ENCODE results near the gene TREH. TPM values are rescaled to one million over a fixed set of nuclear protein-coding genes. Genes with fewer than 3 reads are reported as not detected.

The TREH gene
- total RNA-seq, 3 donors from 2014 or later, result not detected

DNA sequence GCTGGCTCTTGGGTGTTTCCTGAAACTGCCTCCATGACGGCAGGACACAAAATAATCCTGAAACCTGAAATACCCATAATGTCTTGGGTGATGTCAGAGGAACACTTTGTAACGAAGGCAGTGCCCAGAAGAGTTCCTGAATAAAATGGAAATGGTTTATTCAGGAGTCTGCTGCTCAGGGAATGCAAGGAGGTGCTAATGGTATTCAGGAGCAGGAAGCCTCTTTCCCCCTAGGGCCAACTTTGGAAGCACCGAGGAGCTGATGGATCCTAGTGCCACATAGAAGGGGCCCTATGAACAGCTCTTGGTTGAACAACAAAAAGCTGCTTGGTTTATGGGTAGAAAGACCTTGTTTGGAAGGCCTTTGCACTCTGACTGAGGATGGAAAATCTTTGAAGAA lies 15.5 kb downstream of the TREH start:
- TF ChIP-seq, protein P1, sequence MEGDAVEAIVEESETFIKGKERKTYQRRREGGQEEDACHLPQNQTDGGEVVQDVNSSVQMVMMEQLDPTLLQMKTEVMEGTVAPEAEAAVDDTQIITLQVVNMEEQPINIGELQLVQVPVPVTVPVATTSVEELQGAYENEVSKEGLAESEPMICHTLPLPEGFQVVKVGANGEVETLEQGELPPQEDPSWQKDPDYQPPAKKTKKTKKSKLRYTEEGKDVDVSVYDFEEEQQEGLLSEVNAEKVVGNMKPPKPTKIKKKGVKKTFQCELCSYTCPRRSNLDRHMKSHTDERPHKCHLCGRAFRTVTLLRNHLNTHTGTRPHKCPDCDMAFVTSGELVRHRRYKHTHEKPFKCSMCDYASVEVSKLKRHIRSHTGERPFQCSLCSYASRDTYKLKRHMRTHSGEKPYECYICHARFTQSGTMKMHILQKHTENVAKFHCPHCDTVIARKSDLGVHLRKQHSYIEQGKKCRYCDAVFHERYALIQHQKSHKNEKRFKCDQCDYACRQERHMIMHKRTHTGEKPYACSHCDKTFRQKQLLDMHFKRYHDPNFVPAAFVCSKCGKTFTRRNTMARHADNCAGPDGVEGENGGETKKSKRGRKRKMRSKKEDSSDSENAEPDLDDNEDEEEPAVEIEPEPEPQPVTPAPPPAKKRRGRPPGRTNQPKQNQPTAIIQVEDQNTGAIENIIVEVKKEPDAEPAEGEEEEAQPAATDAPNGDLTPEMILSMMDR (IDR thresholded peaks at IDR 0.05), result no peak
- TF ChIP-seq POLR2AphosphoS5 (IDR thresholded peaks at IDR 0.05), result no peak
- no peak for TF ChIP-seq POLR2A (IDR thresholded peaks at IDR 0.05)
- H3K36me3 ChIP-seq, result no peaks in the 10 kb centered on the region
- H3K27ac ChIP-seq, result no peak overlapping the region
- peaks cover 4 to 7% of the 10 kb centered on the region in 2 donors for H3K4me1 ChIP-seq
- H3K4me3 ChIP-seq, result no peak overlapping the region
- DNase-seq (ENCODE audit: low spot score in 2 of 2), result no peak
- intact Hi-C loops (cut with DNase I; ENCODE audit: low total_unique reads), result no loop called here
- H3K9me3 ChIP-seq, result no peaks in the 10 kb centered on the region
- no peaks in the 10 kb centered on the region for H3K27me3 ChIP-seq

DNA sequence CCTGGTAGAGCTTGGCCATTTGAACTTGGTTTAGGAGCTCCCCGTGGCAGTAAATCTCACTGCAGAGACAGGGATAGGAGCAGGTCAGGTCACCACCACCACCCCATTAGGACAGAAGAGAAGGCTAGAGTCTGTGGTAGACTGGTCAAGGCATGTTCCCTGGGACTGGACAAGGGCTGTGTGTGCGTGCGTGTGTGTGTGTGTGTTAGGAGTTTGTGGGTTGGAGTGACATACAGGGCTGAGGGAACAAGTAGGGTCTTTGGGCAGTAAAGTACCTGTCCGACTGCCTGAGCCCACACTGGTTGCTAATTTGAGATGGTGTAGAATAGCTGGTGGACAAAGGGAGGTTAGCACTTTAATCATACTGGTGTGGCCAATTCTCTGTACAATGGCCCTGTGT lies 16.1 kb downstream of the TREH start:
- Histone ChIP-seq H3K4me3 (no peak overlapping the region), H3K36me3 (no peaks in the 10 kb centered on the region), H3K9me3 (no peaks in the 10 kb centered on the region), H3K4me1 (peaks cover 4 to 7% of the 10 kb centered on the region in 2 donors), H3K27me3 (no peaks in the 10 kb centered on the region), H3K27ac (no peak overlapping the region)
- intact Hi-C loops (cut with DNase I; ENCODE audit: low total_unique reads), result no loop called here
- no peak for DNase-seq (ENCODE audit: low spot score in 2 of 2)
- TF ChIP-seq, protein P1 (IDR thresholded peaks at IDR 0.05), result no peak
- TF ChIP-seq POLR2A (IDR thresholded peaks at IDR 0.05) (no peak), POLR2AphosphoS5 (IDR thresholded peaks at IDR 0.05) (no peak)

DNA sequence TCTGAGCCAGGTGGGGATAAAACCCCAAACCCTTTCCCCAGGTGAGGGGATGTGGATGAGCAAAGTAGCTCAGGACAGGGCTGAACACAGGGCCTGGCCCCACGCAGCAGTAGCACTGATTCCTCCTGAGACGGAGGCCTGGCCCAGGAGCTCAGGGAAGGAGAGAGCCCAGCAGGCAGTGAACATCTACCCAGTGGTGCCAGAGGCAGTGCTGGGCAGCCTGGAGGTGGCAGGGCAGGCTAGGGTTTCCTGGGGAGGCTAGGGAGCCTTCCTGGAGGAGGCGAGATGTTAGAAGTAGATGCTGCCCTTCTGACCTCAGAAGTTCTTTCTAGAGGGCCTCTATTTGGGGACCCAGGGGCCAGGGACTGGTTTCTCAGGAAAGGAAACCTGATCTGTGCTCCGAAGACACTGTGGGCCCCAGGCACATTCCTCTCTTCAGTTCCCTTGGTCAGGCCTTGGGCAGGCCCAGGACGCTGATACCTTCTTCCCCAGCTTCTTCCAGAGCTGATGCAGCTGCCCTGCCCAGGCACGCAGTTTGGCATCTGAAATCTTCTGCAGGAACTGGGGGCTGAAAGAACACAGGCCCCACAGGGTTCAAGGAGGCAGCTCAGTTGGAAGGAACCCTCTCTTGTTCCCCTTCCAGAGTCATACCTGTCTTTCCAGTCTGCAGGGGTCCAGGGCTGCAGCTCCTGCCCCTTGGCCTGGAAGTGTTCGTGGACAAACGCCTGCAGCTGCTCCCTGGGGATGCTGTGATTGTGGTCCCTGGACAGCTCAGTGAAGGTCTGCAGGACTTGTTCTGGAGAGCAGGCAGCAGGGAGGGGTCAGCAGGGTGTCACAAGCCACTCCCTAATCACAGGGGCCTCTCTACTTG lies 16.8 kb downstream of the TREH start:
- H3K27ac ChIP-seq, result no peak overlapping the region
- H3K4me1 ChIP-seq, result peaks cover 4 to 7% of the 10 kb centered on the region in 2 donors
- no peak for DNase-seq (ENCODE audit: low spot score in 2 of 2)
- intact Hi-C loops (cut with DNase I; ENCODE audit: low total_unique reads), result no loop called here
- TF ChIP-seq, protein P1 (IDR thresholded peaks at IDR 0.05), result no peak
- TF ChIP-seq POLR2AphosphoS5 (IDR thresholded peaks at IDR 0.05) (no peak), POLR2A (IDR thresholded peaks at IDR 0.05) (no peak)
- H3K36me3 ChIP-seq, result no peaks in the 10 kb centered on the region
- no peak overlapping the region for H3K4me3 ChIP-seq
- H3K27me3 ChIP-seq, result no peaks in the 10 kb centered on the region
- no peaks in the 10 kb centered on the region for H3K9me3 ChIP-seq

DNA sequence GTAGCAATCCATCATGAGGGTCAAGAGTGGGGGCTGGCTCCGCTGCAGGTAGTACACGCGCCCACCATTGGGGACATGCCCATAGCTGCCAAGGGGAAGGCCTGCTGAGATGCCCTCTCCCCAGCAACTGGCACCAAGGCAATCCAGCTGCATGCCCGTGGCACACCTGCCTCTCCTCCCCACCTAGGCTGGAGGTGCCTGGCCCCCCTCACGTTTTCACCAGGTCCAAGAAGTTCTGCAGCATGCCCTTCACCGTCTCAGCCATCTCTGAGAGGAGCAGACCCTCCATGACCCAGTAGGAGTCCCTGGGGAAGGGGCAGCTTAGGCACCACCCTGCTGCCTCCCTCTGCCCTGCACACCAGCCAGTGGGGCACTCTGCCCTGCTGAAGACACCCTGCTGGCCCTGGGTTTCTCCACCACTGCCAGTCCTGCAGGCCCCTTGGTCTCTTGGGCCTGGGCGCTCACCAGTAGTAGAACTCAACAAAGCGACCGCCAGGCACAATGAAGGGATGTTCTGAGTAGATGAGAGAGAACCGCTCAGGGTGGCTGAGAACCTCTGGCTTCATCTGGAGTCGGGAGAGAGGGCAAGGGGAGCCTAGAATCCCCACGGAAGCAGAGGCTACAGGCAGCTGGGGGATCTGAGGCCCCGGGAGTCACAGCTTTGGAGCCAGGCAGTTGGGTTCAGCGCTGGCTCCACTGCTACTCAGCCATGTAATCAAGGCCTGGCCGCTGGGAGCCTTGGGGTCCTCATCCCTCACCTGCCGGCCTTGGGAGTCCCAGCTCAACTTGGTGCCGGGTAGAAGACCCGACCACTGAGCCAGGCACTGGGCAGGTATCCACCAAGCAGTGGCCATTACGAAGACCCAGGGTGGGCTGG lies 17.8 kb downstream of the TREH start:
- H3K4me1 ChIP-seq, result peaks cover 4 to 7% of the 10 kb centered on the region in 2 donors
- no peaks in the 10 kb centered on the region for H3K27me3 ChIP-seq
- DNase-seq (ENCODE audit: low spot score in 2 of 2), result no peak
- H3K27ac ChIP-seq, result no peak overlapping the region
- no peak for TF ChIP-seq POLR2AphosphoS5 (IDR thresholded peaks at IDR 0.05)
- no peak for TF ChIP-seq POLR2A (IDR thresholded peaks at IDR 0.05)
- TF ChIP-seq, protein P1 (IDR thresholded peaks at IDR 0.05), result no peak
- no peaks in the 10 kb centered on the region for H3K9me3 ChIP-seq
- intact Hi-C loops (cut with DNase I; ENCODE audit: low total_unique reads), result loop anchor here (1.0 kb wide), 1 partner anchor 48 kb away; no protein-coding TSS in a partner anchor
- H3K4me3 ChIP-seq, result no peak overlapping the region
- H3K36me3 ChIP-seq, result no peaks in the 10 kb centered on the region
